K562 (cell line): ENCODE measurements around the gene DNAJC18. TPM values are rescaled to one million over a fixed set of nuclear protein-coding genes. Genes with fewer than 3 reads are reported as not detected.
A peak's percentile ranks its signal among the peaks of the same experiment; 100 is the strongest.

Experiments
- ATAC-seq: fragments of 200-7000 bp; cut with Tn5 transposase; 3 replicates; pipeline ENCODE4 v1.9.1; 2020; ENCODE audit warnings: moderate library complexity
- BruUV-seq: library from RNA; stranded (reverse); fragments of 400-500 nt; replicated peaks from 2 replicates; lab custom pipeline; 2021; lab: Mats Ljungman, UMichigan
- CTCF ChIA-PET: fragments of 300-600 bp; formaldehyde crosslinking; extraction: SDS; loops from one replicate; lab custom pipeline; 2021; ENCODE audit warnings: low intra/inter-chr PET ratio; lab: Yijun Ruan, JAX
- POLR2A ChIA-PET: fragments of 300-600, 350-650 bp; sonication (Branson Sonifier 250); formaldehyde crosslinking; extraction: SDS; loops from one replicate; lab custom pipeline; 2021; ENCODE audit warnings: antibody characterized with exemption, inconsistent platforms; lab: Yijun Ruan, JAX
- DNase-seq, 4 experiments: peaks; one replicate each; pipeline versions ENCODE4 v3.0.0 to v3.0.0-alpha.2; 2011 to 2018; ENCODE audit warnings: low spot score in 3 of 4, mixed read lengths in 3 of 4; ENCODE audit errors: extremely low read depth in 1 of 4
- FAIRE-seq: peaks from 2 replicates; lab custom pipeline; 2011; peaks lifted over from hg19 to GRCh38; lab: Jason Lieb, UNC
- H2AFZ ChIP-seq: 2 replicates; pipeline ENCODE4 v1.6.0; 2011; ENCODE audit warnings: low read depth, low read length, control low read depth, inconsistent platforms
- H3K27ac ChIP-seq: fragments of 200-600 bp; 3 replicates; pipeline ENCODE4 v1.8.0; 2011; ENCODE audit warnings: low read depth, mild to moderate bottlenecking, control low read depth, inconsistent platforms, low read length, moderate library complexity, mixed read lengths; ENCODE audit errors: extremely low read depth
- H3K27me3 ChIP-seq, 2 experiments: fragments of 300-600 bp in 1 of 2; 2 replicates in 1 of 2; 3 replicates in 1 of 2; pipeline versions ENCODE4 v1.6.0 to v1.8.0; 2011; ENCODE audit warnings: inconsistent platforms in 2 of 2, low read length in 2 of 2, mild to moderate bottlenecking in 1 of 2, mixed read lengths in 1 of 2, moderate library complexity in 1 of 2; ENCODE audit not compliant: control insufficient read depth in 2 of 2, insufficient read depth in 2 of 2
- H3K36me3 ChIP-seq: fragments of 300-600 bp; 3 replicates; pipeline ENCODE4 v1.8.0; 2011; ENCODE audit warnings: mild to moderate bottlenecking, low read length, inconsistent platforms; ENCODE audit not compliant: control insufficient read depth, insufficient read depth
- H3K4me1 ChIP-seq, 2 experiments: fragments of 200-600 bp in 1 of 2; replicated peaks in 1 of 2; 2 replicates in 1 of 2; 3 replicates in 1 of 2; pipeline versions ENCODE4 v1.5.1 to v1.8.0; 2011; ENCODE audit warnings: inconsistent platforms in 2 of 2, low read length in 2 of 2, mild to moderate bottlenecking in 1 of 2, mixed read lengths in 1 of 2, moderate library complexity in 1 of 2; ENCODE audit not compliant: control insufficient read depth in 2 of 2, insufficient read depth in 2 of 2
- H3K4me2 ChIP-seq: 2 replicates; pipeline ENCODE4 v1.6.1; 2011; ENCODE audit warnings: low read length, control low read depth, inconsistent platforms, mixed read lengths; ENCODE audit not compliant: insufficient read depth
- H3K4me3 ChIP-seq: fragments of 200-600 bp; sonication (generic), shearing (Covaris generic); 2 replicates; pipeline ENCODE4 v1.5.1; 2016; ENCODE audit warnings: control low read depth, inconsistent platforms
- H3K79me2 ChIP-seq: fragments of 200-600 bp; 3 replicates; pipeline ENCODE4 v1.8.0; 2011; ENCODE audit warnings: low read length, inconsistent platforms; ENCODE audit not compliant: control insufficient read depth, insufficient read depth
- H3K9ac ChIP-seq, 2 experiments: 2 replicates each; pipeline versions ENCODE4 v1.6.0 to v1.6.1; 2011; ENCODE audit warnings: low read depth in 2 of 2, low read length in 2 of 2, control low read depth in 1 of 2, inconsistent platforms in 1 of 2, mild to moderate bottlenecking in 1 of 2, mixed read lengths in 1 of 2; ENCODE audit not compliant: insufficient read depth in 1 of 2
- H3K9me1 ChIP-seq: one replicate; pipeline ENCODE4 v1.6.0; 2011; ENCODE audit warnings: inconsistent platforms, mild to moderate bottlenecking, low read length, moderate library complexity; ENCODE audit not compliant: control insufficient read depth, insufficient read depth
- H3K9me3 ChIP-seq: replicated peaks from 2 replicates; pipeline ENCODE4 v1.5.1; 2011; ENCODE audit warnings: low read depth, low read length, inconsistent platforms; ENCODE audit not compliant: control insufficient read depth, insufficient read depth
- H4K20me1 ChIP-seq: replicated peaks from 2 replicates; pipeline ENCODE4 v1.6.1; 2011; ENCODE audit warnings: low read length, inconsistent platforms, mixed read lengths; ENCODE audit not compliant: control insufficient read depth, insufficient read depth
- ARHGAP35 ChIP-seq: fragments of 450-650 bp; IDR thresholded peaks from 2 replicates; pipeline ENCODE4 v1.6.1; 2018; ENCODE audit not compliant: partially characterized antibody
- EP400 ChIP-seq: fragments of 450-650 bp; IDR thresholded peaks from 2 replicates; pipeline ENCODE4 v1.6.1; 2017; ENCODE audit warnings: antibody characterized with exemption, mild to moderate bottlenecking, moderate library complexity
- GTF2E2 ChIP-seq: fragments of 200-800 bp; sonication (Bioruptor generic); IDR thresholded peaks from 2 replicates; pipeline ENCODE4 v1.6.1; 2016; ENCODE audit warnings: missing genetic modification characterization, missing compliant biosample characterization
- MTA3 ChIP-seq: fragments of 450-650 bp; formaldehyde crosslinking; IDR thresholded peaks from 2 replicates; pipeline ENCODE4 v1.6.1; 2017; ENCODE audit warnings: mild to moderate bottlenecking, borderline replicate concordance
- PHF20 ChIP-seq: fragments of 450-650 bp; IDR thresholded peaks from 2 replicates; pipeline ENCODE4 v1.6.1; 2018; ENCODE audit not compliant: partially characterized antibody
- SNIP1 ChIP-seq: fragments of 450-650 bp; IDR thresholded peaks from 2 replicates; pipeline ENCODE4 v1.7.1; 2017; ENCODE audit warnings: low read depth, mild to moderate bottlenecking
- TCF7 ChIP-seq: sonication (generic); IDR thresholded peaks from 2 replicates; pipeline ENCODE4 v1.6.1; 2016; ENCODE audit warnings: antibody characterized with exemption, borderline replicate concordance
- TRIM24 ChIP-seq, 2 experiments: fragments of 450-650 bp; IDR thresholded peaks; 2 replicates each; pipeline ENCODE4 v1.6.1; 2016
- TSC22D4 ChIP-seq: fragments of 450-650 bp; IDR thresholded peaks from 2 replicates; pipeline ENCODE4 v1.6.1; 2016; ENCODE audit warnings: missing genetic modification characterization, missing biosample characterization, control low read depth
- UBTF ChIP-seq, 2 experiments: IDR thresholded peaks; 2 replicates each; pipeline ENCODE4 v1.6.1; 2012; ENCODE audit warnings: improper control_type of control experiment in 2 of 2, low read depth in 2 of 2, low read length in 2 of 2, borderline replicate concordance in 1 of 2
- ZBTB5 ChIP-seq: fragments of 450-650 bp; IDR thresholded peaks from 2 replicates; pipeline ENCODE4 v1.6.1; 2017; ENCODE audit warnings: antibody characterized with exemption
- ZNF217 ChIP-seq: sonication (generic); formaldehyde crosslinking; IDR thresholded peaks from 2 replicates; pipeline ENCODE4 v1.8.0; 2022; ENCODE audit warnings: mild to moderate bottlenecking, missing genetic modification reagents
- WGBS: fragments of 100-300 bp; shearing (Covaris generic); methylation state at CpG from one replicate; pipeline ENCODE4 v1.1.6; 2016; ENCODE audit warnings: low coverage, mixed read lengths; ENCODE audit not compliant: insufficient coverage; ENCODE audit errors: missing lambda C conversion rate; 5-methylcytosine and 5-hydroxymethylcytosine counted together
- in situ Hi-C: fragments of 300-500 bp; cut with MboI; formaldehyde crosslinking; loops from 4 replicates; pipeline ENCODE4 v1.15.0; 2018; ENCODE audit warnings: inconsistent platforms, mixed read lengths
- intact Hi-C: fragments of 100-400 bp; cut with micrococcal nuclease; formaldehyde crosslinking; loops from 2 replicates; pipeline ENCODE4 v1.14.2; 2022
- polyA plus RNA-seq, 8 experiments: library from polyadenylated mRNA; depleted of rRNA in 4 of 8; stranded (reverse) in 5 of 8; unstranded in 3 of 8; fragments of >200 nt; fragmentation: Nextera tagmentation in 2 of 8; fragmentation: Illumina TruSeq in 1 of 8; extraction: Ambion mirVana in 2 of 8; extraction: Trizol in 1 of 8; gene quantifications; 2 replicates each; pipeline versions ENCODE4 v1.2.1 to v1.2.3, GENCODE V29; 2011 to 2014; ENCODE audit warnings: inconsistent platforms in 1 of 8, missing spikeins in 1 of 8
- total RNA-seq, 7 experiments: library from RNA; depleted of rRNA in 6 of 7; stranded (reverse); fragments of >200 nt in 6 of 7; fragmentation: Illumina TruSeq in 2 of 7; extraction: Trizol in 2 of 7; gene quantifications; 2 replicates each; pipeline versions ENCODE4 v1.2.1 to v1.2.3, GENCODE V29; 2011 to 2021; ENCODE audit warnings: low replicate concordance in 1 of 7
- TF ChIP-seq, protein P1 (sequence below), 2 experiments: fragments of 450-650 bp; IDR thresholded peaks; 2 replicates each; pipeline ENCODE4 v1.6.1; 2016
- TF ChIP-seq, protein P2 (sequence below): fragments of 450-650 bp; IDR thresholded peaks from 2 replicates; pipeline ENCODE4 v1.6.1; 2016; ENCODE audit warnings: borderline replicate concordance

The DNAJC18 gene
- total and polyA plus RNA-seq, 9 of the 15 experiments (the other 6 are each of a cell fraction or from before 2014, with no cell fraction given), result 1.5 to 13.3 (median 7.5) TPM

DNA sequence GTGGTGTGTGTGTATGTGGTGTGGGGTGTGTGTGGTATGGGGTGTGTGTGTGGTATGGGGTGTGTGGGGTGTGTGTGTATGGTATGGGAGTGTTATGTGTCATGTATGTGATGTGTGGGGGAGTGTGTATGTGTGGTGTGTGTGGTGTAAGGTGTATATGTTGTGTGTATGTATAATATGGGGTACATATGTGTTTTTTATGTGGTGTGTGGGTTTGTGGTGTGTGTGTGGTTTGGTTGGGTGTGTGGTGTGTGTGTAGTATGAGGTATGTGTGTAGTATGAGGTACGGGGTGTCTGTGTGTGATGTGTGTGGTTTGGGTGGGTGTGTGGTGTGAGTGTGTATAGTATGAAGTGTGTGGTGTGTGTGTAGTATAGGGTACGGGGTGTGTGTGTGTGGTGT, 11.9 kb upstream of the DNAJC18 start:
- Histone ChIP-seq H3K79me2 (no peaks in the 10 kb centered on the region), H3K27me3 (no peaks in the 10 kb centered on the region), H3K9me1 (peaks cover 4% of the 10 kb centered on the region), H3K36me3 (no peaks in the 10 kb centered on the region), H3K4me3 (no peak overlapping the region), H3K27ac (no peak overlapping the region), H4K20me1 (no peaks in the 10 kb centered on the region), H3K4me1 (peaks cover 9 to 11% of the 10 kb centered on the region in 2 experiments; a peak in 4 of 5 replicates), H3K9ac (no peak overlapping the region), H2AFZ (no peak overlapping the region), H3K4me2 (no peak overlapping the region), H3K9me3 (no peaks in the 10 kb centered on the region)
- BruUV-seq, result no TSS peak
- CTCF ChIA-PET, result no interaction called here
- WGBS, result 63% methylated on average over 1 of the region's 2 CpGs
- DNase-seq, result no peak
- intact Hi-C loops (no loop called here), in situ Hi-C loops (no loop called here)
- no peak for ATAC-seq
- TF ChIP-seq SNIP1 (no peak), GTF2E2 (tag) (no peak), ARHGAP35 (no peak), TCF7 (no peak), MTA3 (no peak), EP400 (no peak), UBTF (IDR thresholded peaks at IDR 0.05; ENCODE audit: borderline replicate concordance in 1 of 2, low read depth in 2 of 2, low read length in 2 of 2) (no peak), ZNF217 (CRISPR knock-in tag) (no peak), TRIM24 (IDR thresholded peaks at IDR 0.05) (0 out of 4 replicates have a peak, but pooled peaks of 1 of the 2 experiments have one; percentile 5), ZBTB5 (0 out of 2 replicates have a peak, but pooled peaks have one; percentile 29), TSC22D4 (tag) (0 out of 2 replicates have a peak, but pooled peaks have one; percentile 78), PHF20 (peak; percentile 23)
- TF ChIP-seq, protein P1, sequence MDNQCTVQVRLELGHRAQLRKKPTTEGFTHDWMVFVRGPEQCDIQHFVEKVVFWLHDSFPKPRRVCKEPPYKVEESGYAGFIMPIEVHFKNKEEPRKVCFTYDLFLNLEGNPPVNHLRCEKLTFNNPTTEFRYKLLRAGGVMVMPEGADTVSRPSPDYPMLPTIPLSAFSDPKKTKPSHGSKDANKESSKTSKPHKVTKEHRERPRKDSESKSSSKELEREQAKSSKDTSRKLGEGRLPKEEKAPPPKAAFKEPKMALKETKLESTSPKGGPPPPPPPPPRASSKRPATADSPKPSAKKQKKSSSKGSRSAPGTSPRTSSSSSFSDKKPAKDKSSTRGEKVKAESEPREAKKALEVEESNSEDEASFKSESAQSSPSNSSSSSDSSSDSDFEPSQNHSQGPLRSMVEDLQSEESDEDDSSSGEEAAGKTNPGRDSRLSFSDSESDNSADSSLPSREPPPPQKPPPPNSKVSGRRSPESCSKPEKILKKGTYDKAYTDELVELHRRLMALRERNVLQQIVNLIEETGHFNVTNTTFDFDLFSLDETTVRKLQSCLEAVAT (IDR thresholded peaks at IDR 0.05), result 0 out of 4 replicates have a peak, but pooled peaks of 1 of the 2 experiments have one; percentile 18
- TF ChIP-seq, protein P2, sequence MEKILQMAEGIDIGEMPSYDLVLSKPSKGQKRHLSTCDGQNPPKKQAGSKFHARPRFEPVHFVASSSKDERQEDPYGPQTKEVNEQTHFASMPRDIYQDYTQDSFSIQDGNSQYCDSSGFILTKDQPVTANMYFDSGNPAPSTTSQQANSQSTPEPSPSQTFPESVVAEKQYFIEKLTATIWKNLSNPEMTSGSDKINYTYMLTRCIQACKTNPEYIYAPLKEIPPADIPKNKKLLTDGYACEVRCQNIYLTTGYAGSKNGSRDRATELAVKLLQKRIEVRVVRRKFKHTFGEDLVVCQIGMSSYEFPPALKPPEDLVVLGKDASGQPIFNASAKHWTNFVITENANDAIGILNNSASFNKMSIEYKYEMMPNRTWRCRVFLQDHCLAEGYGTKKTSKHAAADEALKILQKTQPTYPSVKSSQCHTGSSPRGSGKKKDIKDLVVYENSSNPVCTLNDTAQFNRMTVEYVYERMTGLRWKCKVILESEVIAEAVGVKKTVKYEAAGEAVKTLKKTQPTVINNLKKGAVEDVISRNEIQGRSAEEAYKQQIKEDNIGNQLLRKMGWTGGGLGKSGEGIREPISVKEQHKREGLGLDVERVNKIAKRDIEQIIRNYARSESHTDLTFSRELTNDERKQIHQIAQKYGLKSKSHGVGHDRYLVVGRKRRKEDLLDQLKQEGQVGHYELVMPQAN, result peak; percentile 28; the same call in 1 of the 2 replicates
- FAIRE-seq, result no peak
- POLR2A ChIA-PET, result interaction anchor here (0.6 kb wide), 1 partner anchor 654 kb away, joined by 4 read pairs; no protein-coding TSS in a partner anchor
